Trophoblast cell (in vitro differentiated cells and primary cell): Measurements from ENCODE around the gene NUAK1.

Source experiments
- DNase-seq, 2 donors: peaks; one replicate each; pipeline ENCODE4 v3.0.0-alpha.2; 2016
- H2AFZ ChIP-seq: 2 replicates; pipeline ENCODE4 v1.6.1; 2013; ENCODE audit warnings: low read length, moderate library complexity, mild to moderate bottlenecking; ENCODE audit not compliant: insufficient read depth, poor library complexity
- H2AK5ac ChIP-seq: 2 replicates; pipeline ENCODE4 v1.6.1; 2013; ENCODE audit warnings: mild to moderate bottlenecking, low read length
- H2BK120ac ChIP-seq: 2 replicates; pipeline ENCODE4 v1.6.1; 2013; ENCODE audit warnings: low read length, mild to moderate bottlenecking, moderate library complexity; ENCODE audit not compliant: insufficient read depth, poor library complexity
- H2BK12ac ChIP-seq: 2 replicates; pipeline ENCODE4 v1.6.1; 2013; ENCODE audit warnings: mild to moderate bottlenecking, low read length, moderate library complexity
- H2BK5ac ChIP-seq: 2 replicates; pipeline ENCODE4 v1.6.1; 2013; ENCODE audit warnings: low read length, low read depth, moderate library complexity, mild to moderate bottlenecking; ENCODE audit not compliant: poor library complexity
- H3K14ac ChIP-seq: 2 replicates; pipeline ENCODE4 v1.6.1; 2013; ENCODE audit warnings: mild to moderate bottlenecking, low read length
- H3K18ac ChIP-seq: 2 replicates; pipeline ENCODE4 v1.6.1; 2013; ENCODE audit warnings: mild to moderate bottlenecking, low read length
- H3K23ac ChIP-seq: 2 replicates; pipeline ENCODE4 v1.6.1; 2013; ENCODE audit warnings: low read length
- H3K27ac ChIP-seq: 2 replicates; pipeline ENCODE4 v1.5.1; 2013; ENCODE audit warnings: low read depth, mild to moderate bottlenecking, inconsistent platforms, low read length, moderate library complexity
- H3K27me3 ChIP-seq: 2 replicates; pipeline ENCODE4 v1.6.1; 2013; ENCODE audit warnings: inconsistent platforms, mild to moderate bottlenecking, low read length, moderate library complexity; ENCODE audit not compliant: insufficient read depth
- H3K36me3 ChIP-seq, 2 experiments: 1 replicate in 1 of 2; 2 replicates in 1 of 2; pipeline ENCODE4 v1.6.1; 2013; ENCODE audit warnings: low read length in 2 of 2, mild to moderate bottlenecking in 2 of 2, moderate library complexity in 1 of 2; ENCODE audit not compliant: insufficient read depth in 2 of 2, control insufficient read depth in 1 of 2
- H3K4ac ChIP-seq: 2 replicates; pipeline ENCODE4 v1.6.1; 2013; ENCODE audit warnings: low read depth, mild to moderate bottlenecking, low read length, moderate library complexity
- H3K4me1 ChIP-seq, 2 experiments: 1 replicate in 1 of 2; 2 replicates in 1 of 2; pipeline ENCODE4 v1.6.1; 2013; ENCODE audit warnings: low read length in 2 of 2, mild to moderate bottlenecking in 2 of 2, moderate library complexity in 1 of 2; ENCODE audit not compliant: insufficient read depth in 2 of 2, control insufficient read depth in 1 of 2
- H3K4me2 ChIP-seq: 2 replicates; pipeline ENCODE4 v1.6.1; 2013; ENCODE audit warnings: inconsistent platforms, mild to moderate bottlenecking, low read length, moderate library complexity
- H3K4me3 ChIP-seq: 2 replicates; pipeline ENCODE4 v1.5.1; 2013; ENCODE audit warnings: mild to moderate bottlenecking, low read depth, low read length, inconsistent platforms
- H3K79me1 ChIP-seq: one replicate; pipeline ENCODE4 v1.6.1; 2013; ENCODE audit warnings: low read length
- H3K79me2 ChIP-seq: 2 replicates; pipeline ENCODE4 v1.6.1; 2013; ENCODE audit warnings: low read length, mild to moderate bottlenecking; ENCODE audit not compliant: control insufficient read depth, insufficient read depth, poor library complexity
- H3K9ac ChIP-seq: 2 replicates; pipeline ENCODE4 v1.6.1; 2013; ENCODE audit warnings: mild to moderate bottlenecking, low read length
- H3K9me3 ChIP-seq: 2 replicates; pipeline ENCODE4 v1.6.1; 2013; ENCODE audit warnings: low read depth, mild to moderate bottlenecking, control low read depth, inconsistent platforms, low read length; ENCODE audit not compliant: insufficient read depth
- H4K12ac ChIP-seq: 2 replicates; pipeline ENCODE4 v1.6.1; 2013; ENCODE audit warnings: low read depth, mild to moderate bottlenecking, low read length, moderate library complexity
- H4K8ac ChIP-seq: 2 replicates; pipeline ENCODE4 v1.6.1; 2013; ENCODE audit warnings: low read depth, mild to moderate bottlenecking, low read length, moderate library complexity
- H4K91ac ChIP-seq: one replicate; pipeline ENCODE4 v1.6.1; 2013; ENCODE audit warnings: low read depth, mild to moderate bottlenecking, low read length, moderate library complexity
- WGBS: extraction: QIAGEN DNeasy Blood & Tissue Kit; methylation state at CpG from one replicate; pipeline ENCODE4 v1.1.7; 2013; ENCODE audit warnings: missing lambda C conversion rate; ENCODE audit not compliant: insufficient read length, insufficient coverage; ENCODE audit errors: extremely low coverage; 5-methylcytosine and 5-hydroxymethylcytosine counted together

NUAK1 gene

GRCh38 chr12:106048676-106049075 is 90.1 kb downstream of the NUAK1 start:
- Histone ChIP-seq H2BK12ac (no peak overlapping the region), H3K4me3 (no peak overlapping the region), H3K18ac (no peak overlapping the region), H2AFZ (no peak overlapping the region), H2BK120ac (no peak overlapping the region), H4K12ac (no peak overlapping the region), H3K23ac (no peak overlapping the region), H3K9ac (no peak overlapping the region), H3K79me1 (peaks cover 11% of the 10 kb centered on the region), H3K4me2 (no peak overlapping the region), H3K4ac (no peak overlapping the region), H3K27ac (no peak overlapping the region), H3K14ac (no peak overlapping the region), H3K79me2 (no peaks in the 10 kb centered on the region), H4K8ac (no peak overlapping the region), H3K4me1 (peaks cover 3 to 9% of the 10 kb centered on the region in 2 experiments), H3K36me3 (no peaks in the 10 kb centered on the region), H4K91ac (peak overlapping the region; percentile 20), H3K27me3 (no peaks in the 10 kb centered on the region), H2AK5ac (no peak overlapping the region), H3K9me3 (no peaks in the 10 kb centered on the region), H2BK5ac (no peak overlapping the region)
- no peak for DNase-seq
- WGBS, result no CpG with 5 or more reads among the region's 6 CpGs

- Histone ChIP-seq H3K27ac (no peak overlapping the region), H4K91ac (no peak overlapping the region), H2BK5ac (no peak overlapping the region), H3K18ac (no peak overlapping the region), H3K27me3 (no peaks in the 10 kb centered on the region), H3K36me3 (no peaks in the 10 kb centered on the region), H3K4me2 (no peak overlapping the region), H3K9ac (no peak overlapping the region), H2BK120ac (no peak overlapping the region), H3K79me2 (no peaks in the 10 kb centered on the region), H2BK12ac (no peak overlapping the region), H4K12ac (no peak overlapping the region), H2AK5ac (no peak overlapping the region), H3K4me1 (peaks cover 3 to 9% of the 10 kb centered on the region in 2 experiments), H3K4me3 (no peak overlapping the region), H4K8ac (no peak overlapping the region), H2AFZ (no peak overlapping the region), H3K14ac (no peak overlapping the region), H3K4ac (no peak overlapping the region), H3K23ac (no peak overlapping the region), H3K9me3 (no peaks in the 10 kb centered on the region), H3K79me1 (peaks cover 11% of the 10 kb centered on the region)
- no CpG with 5 or more reads among the region's 1 CpG for WGBS
- no peak for DNase-seq
These were observed 90.7 kb downstream of the NUAK1 start for GRCh38 chr12:106048016-106048415.

GRCh38 chr12:106046947-106047346 is 91.8 kb downstream of the NUAK1 start:
- Histone ChIP-seq H4K12ac (no peak overlapping the region), H3K79me1 (peaks cover 11% of the 10 kb centered on the region), H3K23ac (no peak overlapping the region), H2BK5ac (no peak overlapping the region), H3K18ac (no peak overlapping the region), H3K14ac (no peak overlapping the region), H2BK12ac (peak overlapping the region; percentile 68), H3K27me3 (no peaks in the 10 kb centered on the region), H3K9ac (no peak overlapping the region), H4K91ac (no peak overlapping the region), H3K27ac (no peak overlapping the region), H2BK120ac (no peak overlapping the region), H3K4ac (no peak overlapping the region), H3K9me3 (no peaks in the 10 kb centered on the region), H3K4me2 (no peak overlapping the region), H2AK5ac (peak overlapping the region; percentile 53), H3K36me3 (no peaks in the 10 kb centered on the region), H4K8ac (no peak overlapping the region), H2AFZ (no peak overlapping the region), H3K4me1 (peaks cover 3 to 9% of the 10 kb centered on the region in 2 experiments), H3K79me2 (no peaks in the 10 kb centered on the region), H3K4me3 (no peak overlapping the region)
- no peak for DNase-seq
- WGBS, result no CpG with 5 or more reads among the region's 2 CpGs

GRCh38 chr12:106046301-106046846 is 92.4 kb downstream of the NUAK1 start:
- WGBS, result no CpG with 5 or more reads among the region's 4 CpGs
- Histone ChIP-seq H3K18ac (peak overlapping the region; percentile 9), H3K4ac (no peak overlapping the region), H3K9me3 (no peaks in the 10 kb centered on the region), H2BK12ac (peak overlapping the region; percentile 92), H4K8ac (no peak overlapping the region), H2BK120ac (peak overlapping the region; percentile 59), H3K27ac (no peak overlapping the region), H3K9ac (no peak overlapping the region), H3K23ac (no peak overlapping the region), H3K79me1 (peaks cover 11% of the 10 kb centered on the region), H4K12ac (no peak overlapping the region), H2AK5ac (peak overlapping the region; percentile 46), H3K27me3 (no peaks in the 10 kb centered on the region), H2BK5ac (no peak overlapping the region), H3K4me1 (peaks cover 3 to 9% of the 10 kb centered on the region in 2 experiments), H3K36me3 (no peaks in the 10 kb centered on the region), H3K14ac (no peak overlapping the region), H3K4me2 (no peak overlapping the region), H3K4me3 (no peak overlapping the region), H3K79me2 (no peaks in the 10 kb centered on the region), H2AFZ (no peak overlapping the region), H4K91ac (peak overlapping the region; percentile 67)
- no peak for DNase-seq
